GM19043 (cell line): ENCODE data around the gene CYB561D2.

ENCODE experiments used
- ATAC-seq: cut with Tn5 transposase; IDR thresholded peaks from one replicate; pipeline ENCODE4 v1.9.1; 2021; ENCODE audit warnings: low read depth; ENCODE audit not compliant: unreplicated experiment

CYB561D2 gene

DNA sequence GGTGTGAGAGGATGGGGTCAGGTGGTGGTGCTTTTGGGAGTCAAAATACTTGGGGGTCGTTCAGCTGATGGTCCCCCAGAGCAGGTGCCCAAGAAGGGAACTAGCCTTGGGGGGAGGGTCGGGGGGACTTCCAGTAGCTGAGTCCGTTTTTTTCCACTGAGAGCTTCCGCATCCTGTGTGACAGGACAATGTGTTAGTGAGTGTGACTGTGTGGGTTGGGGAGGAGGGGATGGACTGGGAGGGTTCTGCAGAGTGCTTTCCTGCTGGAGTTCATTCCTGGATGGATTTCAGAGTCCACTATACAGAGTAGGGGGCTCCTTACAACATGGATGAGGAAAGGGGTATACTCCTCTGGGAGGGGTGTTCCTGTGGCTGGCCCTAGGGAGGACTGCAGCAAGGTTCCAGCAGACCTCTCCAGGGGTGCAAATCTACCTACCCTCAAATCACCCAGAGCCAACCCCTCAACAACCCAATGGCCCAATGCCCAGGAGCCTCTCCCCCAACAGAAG is 27.5 kb upstream of the CYB561D2 start:
- ATAC-seq = no peak

DNA sequence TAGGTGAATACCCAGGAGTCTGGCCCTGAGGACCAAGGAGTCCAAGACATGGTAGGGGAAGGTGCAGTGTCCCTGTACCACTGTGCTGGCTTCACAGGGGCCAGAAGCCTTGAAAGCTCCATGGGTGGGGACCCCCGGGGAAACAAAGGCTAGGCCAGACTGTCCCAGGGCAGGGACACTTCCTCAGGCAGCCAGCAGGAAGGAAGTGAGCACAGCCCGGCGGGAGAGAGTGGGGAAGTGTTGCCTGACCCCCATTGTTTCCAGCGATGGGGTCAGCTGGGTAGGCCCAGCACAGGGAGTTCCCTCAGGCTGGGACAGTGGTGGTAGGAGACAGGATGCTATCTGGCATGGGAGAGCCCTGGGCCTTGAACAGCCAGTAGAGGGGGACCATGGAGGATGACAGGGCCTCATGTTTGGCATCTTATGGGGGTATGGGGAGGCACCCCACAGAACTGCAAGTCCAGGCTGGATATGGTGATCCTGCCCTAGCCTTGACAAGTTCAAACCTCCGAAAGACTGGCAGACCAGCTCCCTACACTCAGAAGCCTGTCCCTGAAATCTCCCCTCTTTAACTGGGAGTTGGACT is 27.0 kb upstream of the CYB561D2 start:
- no peak for ATAC-seq

DNA sequence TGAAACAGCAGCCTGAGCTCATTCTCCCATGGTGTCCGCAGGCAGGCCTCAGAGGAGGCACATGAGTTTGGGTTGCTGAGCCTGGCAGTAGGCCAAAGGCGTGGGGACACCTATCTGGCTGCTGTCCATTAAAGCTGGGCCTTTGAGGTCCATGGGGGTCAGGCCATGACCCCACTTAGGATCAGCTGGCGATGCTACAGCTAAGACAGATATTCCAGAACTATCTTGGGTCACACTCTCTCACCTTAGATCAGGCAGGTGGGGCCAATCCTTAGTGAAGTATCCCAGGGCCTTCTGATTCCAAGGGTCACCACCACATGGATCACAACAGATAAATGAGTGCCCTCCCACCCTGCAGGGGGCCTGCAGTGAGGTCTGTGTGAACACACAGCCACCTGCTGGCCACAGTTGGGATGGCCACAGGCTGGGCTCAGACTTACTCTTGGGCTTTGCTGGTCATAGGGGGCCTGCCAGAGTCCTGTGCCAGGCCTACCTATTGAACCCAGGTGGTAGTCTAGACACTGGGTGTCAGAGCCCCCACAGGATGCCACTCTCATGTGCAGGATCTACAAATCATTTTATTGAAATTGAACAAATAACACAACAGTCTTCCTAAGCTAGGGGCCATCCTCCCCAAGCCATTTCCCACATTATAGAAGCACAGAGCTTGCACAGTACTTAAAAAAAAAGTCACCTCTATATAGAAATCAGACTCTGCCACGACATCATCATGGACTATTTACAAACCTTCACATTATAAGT is 26.1 kb upstream of the CYB561D2 start:
- ATAC-seq = no peak

DNA sequence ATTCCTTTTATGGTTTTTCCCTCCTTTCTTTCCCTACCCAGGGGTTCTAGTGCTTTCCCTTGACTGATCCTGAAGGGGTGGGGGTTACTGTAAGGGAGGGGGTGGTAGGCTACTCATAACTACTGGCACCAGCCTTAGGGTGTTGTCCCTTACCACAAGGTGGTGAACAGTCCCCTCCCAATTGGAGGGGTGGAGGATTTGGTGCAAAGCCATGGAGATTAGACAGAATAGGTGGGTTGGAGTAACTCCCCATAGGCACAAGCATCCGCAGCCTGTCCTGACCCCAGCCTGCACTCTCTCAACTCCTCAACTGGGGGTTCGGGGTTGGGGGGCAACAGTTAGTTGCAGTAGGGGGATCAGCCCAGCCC is 25.6 kb upstream of the CYB561D2 start:
- no peak for ATAC-seq

DNA sequence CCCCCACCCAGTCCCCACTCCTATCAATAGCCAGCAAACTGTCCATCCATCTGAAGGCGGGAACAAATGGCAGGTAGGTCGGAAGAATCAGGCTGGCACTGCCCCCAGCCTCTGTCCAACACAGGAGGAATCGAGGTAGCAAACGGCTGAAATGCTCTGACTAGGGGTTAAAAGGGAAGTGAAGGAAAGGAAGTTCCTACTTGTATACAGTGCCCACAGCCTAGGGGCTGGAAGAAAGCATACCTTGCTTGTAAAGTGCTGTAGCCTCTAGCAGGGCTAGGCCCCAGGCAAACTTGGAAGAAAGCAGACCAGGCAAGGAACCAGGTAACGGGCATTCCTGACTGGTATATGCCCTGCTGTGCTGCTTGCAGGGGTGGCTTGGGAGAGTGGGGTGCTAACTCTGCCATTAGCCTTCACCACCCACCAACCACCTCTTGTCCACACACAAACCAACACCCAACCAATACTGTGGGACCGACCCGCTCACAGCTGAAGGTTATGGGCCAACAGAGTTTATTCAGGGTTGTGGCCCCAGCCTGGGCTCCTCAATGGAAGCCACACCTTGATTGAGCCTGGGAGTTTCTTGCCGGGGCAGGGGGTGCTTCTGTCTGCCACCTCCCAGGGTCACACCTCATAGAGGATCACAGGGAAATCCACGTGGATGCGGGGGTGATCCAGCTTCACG is 25.0 kb upstream of the CYB561D2 start:
- ATAC-seq = no peak

DNA sequence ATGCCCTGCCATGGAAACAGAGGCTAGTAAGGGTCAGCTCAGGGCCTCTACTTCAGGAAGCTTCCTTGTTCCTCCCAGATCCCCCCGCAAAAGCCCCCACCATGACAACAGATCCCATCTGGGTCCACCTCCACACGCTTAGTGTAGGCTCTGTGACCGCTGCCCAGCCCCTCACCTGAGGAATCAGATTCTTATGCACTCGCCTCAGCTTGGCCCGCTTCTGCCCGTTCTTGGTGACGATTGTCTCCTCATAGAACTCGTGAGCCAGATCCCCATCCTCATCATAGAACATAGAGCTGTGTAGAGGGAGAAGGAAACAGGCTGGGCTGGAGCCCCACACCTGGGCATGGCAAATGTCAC is 24.5 kb upstream of the CYB561D2 start:
- no peak for ATAC-seq

DNA sequence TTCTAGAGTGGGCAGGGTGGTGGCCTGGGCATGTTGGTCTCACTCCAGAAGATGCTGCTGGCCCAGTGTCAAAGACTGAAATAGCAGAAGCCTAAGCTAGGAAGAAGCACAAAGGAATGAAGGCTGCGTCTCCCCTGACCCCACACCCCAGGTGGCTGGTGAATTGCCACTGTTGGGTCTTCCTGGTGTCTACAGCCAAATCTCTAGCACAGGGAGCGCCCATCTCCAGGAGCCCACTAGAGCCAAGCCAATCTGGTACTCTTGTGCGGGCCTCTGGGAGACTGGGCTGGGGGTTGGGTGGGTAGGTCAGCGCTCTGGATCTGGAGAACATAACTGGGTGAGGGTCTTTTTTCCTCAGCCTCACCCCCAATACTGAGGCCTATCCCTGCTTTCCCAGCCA is 23.5 kb upstream of the CYB561D2 start:
- ATAC-seq = no peak

DNA sequence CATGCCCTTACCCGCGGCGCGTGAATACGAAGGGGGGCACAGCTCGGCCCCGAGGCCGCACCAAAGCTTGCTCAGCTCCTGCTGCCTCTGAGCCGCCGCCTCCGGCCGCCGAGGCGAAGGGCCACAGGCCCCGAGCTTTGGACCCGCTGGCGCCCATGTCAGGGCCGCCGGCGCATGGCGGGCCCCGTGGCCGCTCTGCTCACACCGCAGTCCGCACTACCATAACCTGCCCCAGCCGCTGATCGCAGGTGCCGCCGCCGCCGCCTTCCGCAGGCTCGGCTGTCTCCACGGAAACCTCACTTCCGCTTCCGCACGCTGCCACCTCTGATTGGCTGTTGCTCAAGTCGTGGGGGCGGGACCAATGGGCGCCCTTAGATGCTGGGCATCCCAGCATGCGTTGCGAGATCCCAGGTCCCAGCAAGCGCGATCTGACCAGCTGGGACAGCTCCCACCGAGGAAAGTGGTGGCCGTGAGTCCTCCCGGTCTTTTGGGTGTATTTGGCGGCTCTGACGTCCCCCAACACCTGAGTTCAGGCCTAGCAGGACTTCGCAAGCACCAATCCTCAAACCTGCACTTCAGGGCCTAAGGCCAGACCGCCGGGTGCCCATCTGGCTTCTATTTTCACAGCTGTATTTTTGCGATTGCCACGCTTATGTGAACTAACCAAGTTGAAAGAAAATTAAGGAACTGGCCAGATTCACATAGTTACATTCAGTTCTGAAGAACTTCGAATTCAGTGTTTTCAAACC is 22.5 kb upstream of the CYB561D2 start, which contains the start of gene TUSC2:
Gene TUSC2, minus strand, starts transcription at position 281 of the 749 bp plus-strand sequence. Its CDS starts 124 bp downstream, at position 157.
- ATAC-seq = peak; percentile 88

DNA sequence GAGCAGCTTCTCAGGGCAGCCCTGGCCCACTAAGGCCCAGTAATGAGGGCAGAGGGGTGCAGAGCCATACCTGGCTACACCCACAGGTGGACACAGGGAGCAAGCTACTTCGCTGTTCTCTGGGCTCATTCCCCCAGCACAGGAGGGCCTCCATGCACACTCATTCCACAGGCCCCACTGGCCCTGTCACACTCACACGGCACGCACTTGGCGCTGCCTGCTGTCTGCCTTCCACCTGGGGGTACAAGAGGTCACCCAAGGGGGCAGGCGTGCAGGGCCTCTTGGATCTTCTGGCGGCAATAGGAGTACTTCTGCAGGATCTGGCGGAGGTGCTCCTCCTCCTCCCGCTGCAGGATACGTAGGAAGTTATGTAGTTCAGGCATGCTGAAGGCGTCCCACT is 20.3 kb upstream of the CYB561D2 start:
- ATAC-seq = no peak

DNA sequence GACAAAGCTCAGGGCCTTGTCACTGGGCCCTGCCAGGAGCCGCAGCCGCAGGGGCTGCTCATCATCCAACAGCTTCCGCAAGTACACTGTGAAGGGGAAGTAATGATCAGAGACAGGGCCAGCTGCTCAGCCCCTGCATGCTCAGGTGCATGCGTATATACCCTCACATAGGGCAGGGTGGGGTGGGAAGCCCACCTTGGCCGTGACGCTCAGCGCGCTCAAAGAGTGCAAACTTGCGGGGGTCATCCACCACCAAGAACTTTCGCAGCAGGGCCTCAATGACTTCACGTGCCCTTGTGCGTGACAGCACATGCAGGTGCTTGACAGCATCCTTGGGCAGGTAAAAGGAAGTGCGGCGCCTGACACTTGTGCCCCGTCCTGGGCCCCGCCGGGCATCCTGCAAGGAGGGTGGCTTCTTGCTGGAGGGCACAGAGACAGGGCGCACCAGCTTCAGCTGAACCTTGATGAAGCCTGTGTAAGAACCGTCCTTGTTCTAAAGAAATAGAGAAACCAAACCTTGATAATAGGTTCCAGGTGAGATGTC is 19.2 kb upstream of the CYB561D2 start:
- ATAC-seq = no peak

DNA sequence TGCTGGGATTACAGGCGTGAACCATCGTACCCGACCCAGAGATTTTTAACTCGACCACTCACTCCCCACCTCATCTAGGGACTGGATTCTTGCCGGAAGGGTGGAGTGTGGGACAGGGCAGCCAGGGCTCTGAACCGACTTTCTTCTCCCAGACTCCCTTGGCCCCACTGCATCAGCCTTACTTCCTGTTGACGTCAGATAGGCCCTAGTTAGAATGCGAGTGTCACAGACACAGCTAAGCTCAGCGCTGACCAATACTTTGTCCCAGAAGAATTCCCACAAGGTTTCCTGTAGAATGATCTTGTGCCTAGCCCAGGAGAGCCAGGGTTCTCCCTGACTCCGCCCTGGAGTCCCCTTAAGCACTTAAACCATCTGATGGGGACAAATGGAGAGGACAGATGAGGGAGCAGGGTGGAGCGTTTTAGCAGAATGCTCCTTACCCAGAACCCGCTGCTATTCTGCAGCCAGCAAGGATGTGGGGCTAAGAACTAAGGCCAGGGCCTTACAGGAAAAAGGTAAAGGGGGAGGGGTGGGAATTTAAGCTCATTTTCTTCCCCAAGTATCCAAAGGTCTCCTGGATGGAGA is 16.8 kb upstream of the CYB561D2 start:
- no peak for ATAC-seq

DNA sequence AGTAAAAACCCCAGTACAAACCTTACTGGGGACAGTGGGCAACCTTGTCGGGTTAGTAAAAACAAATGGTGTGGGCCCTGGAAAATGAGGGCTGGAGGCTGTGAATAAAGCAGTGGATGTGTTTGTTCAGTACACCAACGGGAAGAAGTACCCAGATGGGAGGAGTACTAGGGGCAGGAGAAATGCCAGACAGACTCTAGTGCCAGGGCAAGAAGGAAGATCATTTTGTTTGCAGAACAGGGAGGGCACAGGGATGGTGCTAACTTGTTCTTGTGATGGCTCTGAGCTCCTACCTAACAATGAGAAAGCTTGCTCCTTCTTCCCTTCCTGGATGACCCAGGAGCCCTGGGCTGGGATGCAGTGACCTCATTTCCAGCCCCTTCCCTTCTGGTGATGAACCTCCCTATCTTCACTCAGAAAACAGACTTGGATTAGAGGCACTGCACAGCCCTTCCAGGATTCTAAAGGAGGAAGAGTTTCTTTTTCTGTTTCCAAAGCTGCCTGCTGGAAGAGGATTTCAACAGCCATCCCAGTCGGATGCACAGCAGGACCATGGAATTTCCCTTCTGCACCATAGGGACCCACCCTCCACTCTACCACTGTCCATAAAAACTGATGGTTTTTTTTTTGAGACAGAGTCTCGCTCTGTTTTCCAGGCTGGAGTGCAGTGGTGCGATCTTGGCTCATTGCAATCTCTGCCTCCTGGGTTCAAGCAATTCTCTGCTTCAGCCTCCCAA is 16.2 kb upstream of the CYB561D2 start:
- ATAC-seq = no peak

DNA sequence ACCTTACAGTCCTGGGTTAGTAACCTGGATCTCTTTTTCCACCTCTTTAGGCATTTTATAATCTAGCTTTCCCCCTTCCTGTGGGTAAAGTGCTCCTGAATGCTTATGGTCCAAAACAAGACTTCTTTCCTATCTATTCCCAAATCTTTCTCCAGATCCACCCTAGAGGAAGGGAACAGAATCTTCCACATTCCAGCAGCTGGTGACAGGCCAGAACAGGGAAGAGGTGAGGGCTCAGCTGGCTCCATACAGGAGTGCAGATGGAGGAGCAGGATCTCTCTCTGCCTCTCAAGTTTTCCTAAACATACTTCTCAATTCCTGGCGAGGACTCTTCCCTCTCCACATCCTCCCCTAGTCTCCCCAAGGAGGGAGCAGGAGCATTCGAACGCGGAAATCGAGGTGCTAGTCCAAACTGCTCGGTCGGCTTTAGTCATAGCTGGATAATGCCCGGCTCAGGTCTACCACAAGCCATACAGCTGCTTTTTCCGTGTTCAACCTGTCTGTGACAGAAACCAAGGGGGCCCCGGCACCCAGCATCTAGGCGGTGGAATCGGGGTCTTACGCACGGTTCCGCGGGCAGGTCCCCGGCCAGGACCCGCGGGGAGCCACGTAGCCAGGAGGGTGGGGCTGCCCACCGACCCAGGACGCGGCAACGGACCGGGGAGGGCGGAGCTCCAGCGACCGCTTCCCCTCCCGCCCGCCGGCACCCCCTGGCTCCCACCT is 14.0 kb upstream of the CYB561D2 start:
- peak; percentile 22 for ATAC-seq

DNA sequence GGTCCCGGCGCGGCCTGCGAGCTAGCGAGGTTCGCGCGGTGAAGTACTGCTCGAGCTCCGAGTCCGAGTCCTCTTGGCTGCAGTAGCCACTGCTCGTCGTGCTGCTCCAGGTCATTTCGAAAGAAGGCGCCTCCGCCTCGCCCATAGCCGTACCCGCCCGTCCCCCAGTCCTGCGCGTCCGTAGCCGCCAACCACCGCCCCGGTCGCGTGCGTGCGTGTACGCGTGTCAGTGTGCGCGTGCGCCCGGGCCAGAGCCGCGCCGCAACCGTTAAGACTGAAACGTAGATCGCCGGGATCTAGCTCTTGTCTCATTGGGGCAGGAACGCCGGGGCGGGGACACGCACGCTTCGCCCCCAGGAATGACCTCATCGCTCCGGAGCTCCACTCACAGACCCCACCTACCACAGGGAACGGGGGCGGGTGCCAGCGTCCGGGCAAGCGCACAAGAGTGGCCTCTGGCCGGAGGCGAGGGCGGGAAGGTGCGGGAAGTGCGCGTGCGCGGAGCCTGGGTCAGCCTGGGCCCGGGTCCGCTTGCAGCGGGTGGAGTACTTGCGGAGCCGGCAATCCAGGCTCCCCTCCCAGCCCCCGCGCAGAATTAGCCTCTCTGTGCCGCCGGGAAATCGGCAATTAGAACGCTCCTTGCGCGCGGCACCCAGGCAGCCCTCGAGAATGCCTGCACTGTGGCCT is 13.3 kb upstream of the CYB561D2 start:
- ATAC-seq = peak; percentile 60

DNA sequence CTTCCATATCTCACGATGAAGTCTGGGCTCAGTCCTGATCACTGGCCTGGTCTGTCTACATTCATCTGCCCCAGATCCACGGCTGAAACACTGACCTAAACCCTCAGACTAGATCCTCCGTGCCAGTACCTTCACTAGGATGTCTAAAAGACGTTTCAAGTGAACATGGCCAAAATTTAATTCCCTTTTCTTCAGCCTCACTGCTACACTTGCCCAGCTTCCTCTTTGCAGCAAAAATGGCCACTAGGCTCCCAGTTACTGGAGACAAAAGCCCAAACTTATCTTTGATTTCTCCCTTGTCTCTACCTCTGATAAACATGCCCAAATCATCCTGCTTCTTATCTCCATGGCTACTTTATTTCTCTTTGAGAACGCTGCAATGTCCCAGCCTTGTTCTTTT is 11.7 kb upstream of the CYB561D2 start:
- ATAC-seq = no peak

DNA sequence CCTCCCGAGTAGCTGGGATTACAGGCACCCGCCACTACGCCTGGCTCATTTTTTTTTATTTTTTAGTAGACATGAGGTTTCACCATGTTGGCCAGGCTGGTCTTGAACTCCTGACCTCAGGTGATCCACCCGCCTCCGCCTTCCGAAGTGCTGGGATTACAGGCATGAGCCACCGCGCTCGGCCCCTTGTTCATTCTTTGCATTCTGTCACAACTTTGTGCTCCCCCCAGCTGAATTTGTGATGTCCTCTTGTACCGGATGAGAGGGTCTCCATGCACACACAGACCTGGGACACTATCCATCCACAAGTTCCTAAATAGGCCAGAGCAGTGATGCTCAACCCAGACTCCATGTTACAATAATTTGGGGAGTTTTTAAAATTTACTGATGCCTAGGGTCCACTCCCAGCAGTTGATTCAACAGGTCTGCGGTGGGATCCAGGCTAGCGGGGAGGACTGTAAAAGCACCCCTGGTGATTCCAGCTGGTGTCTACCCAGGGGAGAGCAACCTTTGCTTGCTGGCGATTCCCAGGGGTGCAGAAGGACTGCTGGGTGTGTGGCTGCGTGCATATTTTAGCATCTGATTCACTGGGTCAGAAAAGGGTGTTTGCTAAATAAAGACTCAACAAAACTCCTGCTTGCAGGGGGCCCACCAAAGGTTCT is 11.0 kb upstream of the CYB561D2 start:
- ATAC-seq = no peak

DNA sequence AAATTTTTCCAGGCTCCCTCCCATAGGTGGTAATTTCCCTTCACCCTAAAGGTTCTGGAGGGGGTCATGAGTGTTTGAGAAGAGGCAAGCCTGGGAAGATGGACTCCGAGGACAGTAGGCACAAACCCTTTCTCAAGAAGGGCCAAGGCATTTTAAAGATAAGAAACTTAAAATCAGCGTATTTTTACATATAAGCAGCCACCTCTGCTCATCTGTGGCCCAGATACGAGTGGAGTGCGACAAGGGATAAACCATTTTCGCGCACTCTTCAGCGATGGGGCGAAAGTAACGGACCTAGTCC is 10.6 kb upstream of the CYB561D2 start:
- ATAC-seq = no peak
